Measurements from ENCODE around the gene TMEM119.

The TMEM119 gene

DNA sequence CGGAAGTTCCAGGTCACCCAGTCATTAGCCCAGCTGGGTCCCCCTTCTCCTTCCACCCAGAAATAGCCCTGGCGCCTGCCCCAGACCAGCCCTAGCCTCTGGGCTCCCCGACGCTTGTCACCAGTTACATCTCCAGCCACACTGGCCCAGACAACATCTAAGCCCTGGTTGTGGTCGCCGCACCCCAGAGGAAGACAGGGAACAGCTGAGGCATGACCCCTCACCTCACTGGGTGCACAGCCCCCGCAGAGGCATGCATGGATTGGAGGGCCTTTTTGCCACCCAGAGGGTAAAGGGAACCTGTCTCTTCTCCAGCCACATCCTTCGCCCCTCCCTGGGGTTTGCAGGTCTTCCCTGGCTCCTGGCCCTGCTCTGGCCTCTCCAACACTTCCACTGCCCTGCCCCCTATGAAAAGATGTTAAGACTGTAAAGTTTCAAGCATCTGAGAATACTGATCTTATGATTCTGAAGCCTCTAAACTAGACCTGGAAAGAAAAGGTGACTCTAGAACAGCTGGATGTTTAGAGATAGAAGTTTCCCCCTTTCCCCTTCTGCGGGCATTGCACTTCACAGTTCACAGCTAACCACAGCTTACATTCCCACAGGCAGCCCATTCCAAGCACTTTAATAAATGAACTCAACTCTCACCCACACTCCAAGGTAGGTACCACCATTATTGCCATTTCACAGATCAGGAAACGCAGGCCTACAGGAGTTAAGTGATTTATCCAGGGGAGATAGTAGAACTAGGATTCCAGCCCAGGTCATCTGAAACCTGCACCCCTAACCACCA is 14.7 kb downstream of the TMEM119 start:
- TF ChIP-seq ZFX (IDR thresholded peaks at IDR 0.05) (no peak), CTCF (conservative IDR thresholded peaks at IDR 0.05) (no peak)
- H3K27ac ChIP-seq = no peak overlapping the region

DNA sequence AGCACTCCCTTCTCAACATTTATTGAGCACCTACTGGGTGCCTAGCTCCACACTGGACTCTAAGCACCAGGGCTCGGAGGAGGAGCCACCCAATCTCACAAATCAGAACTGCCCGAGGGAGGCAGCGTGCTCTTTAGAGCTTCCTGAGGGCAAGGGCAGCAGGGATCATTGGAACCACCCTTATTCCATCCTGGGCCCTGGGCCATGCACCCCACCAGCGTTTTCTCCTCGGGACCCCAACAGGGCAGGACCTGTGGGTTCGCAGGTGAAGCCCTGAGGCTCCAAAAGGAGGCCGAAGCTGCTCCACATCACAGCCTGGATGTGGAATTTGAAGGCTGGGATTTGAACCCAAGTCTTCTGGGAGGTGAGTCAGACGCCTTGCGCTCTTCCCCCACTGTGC is 15.4 kb downstream of the TMEM119 start:
- no peak overlapping the region for H3K27ac ChIP-seq
- TF ChIP-seq CTCF (conservative IDR thresholded peaks at IDR 0.05) (no peak), ZFX (IDR thresholded peaks at IDR 0.05) (no peak)

DNA sequence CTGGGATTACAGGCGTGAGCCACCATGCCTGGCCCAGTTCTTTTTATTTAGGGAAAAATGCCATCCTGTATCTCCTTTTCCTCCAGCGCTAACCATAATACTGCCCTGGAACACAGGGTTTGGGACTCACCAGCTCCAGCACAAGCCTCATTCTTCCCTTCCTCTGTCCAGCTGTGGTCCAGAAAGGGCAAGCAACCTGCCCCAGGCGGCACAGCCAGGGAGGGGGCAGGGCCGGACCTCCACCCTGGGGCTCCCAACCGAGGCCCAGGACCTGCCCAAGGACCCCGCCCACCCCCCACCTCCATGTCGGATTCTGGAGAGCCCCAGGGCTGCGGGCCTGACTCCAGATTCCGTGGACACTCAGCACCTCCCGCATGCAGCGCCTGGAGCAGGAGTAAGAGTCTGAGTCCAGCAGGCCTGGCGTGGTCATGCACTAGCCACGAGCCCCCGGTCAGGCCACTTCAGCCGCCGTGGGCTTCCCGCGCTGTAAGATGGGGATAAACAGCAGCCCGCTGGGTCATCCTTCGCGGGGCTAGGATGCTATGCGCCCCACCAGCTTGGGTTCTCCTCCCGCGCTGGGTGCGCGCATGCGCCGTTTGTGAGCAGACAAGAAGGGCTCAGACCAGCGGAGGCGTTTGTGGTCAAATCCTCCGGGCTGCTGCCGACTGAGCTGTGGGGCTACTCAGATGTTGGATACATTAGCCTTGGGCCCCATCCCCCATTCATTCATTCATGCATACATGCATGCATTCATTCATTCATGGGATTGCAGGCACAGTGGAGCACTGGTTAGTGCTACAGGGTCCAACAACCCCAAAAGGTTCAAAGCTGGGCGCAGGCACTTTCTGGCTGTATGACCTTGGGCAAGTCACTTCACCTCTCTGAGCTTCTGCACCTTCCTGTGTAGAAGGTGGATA is 16.3 kb downstream of the TMEM119 start:
- no peak overlapping the region for H3K27ac ChIP-seq
- TF ChIP-seq ZFX (IDR thresholded peaks at IDR 0.05) (no peak), CTCF (conservative IDR thresholded peaks at IDR 0.05) (no peak)

DNA sequence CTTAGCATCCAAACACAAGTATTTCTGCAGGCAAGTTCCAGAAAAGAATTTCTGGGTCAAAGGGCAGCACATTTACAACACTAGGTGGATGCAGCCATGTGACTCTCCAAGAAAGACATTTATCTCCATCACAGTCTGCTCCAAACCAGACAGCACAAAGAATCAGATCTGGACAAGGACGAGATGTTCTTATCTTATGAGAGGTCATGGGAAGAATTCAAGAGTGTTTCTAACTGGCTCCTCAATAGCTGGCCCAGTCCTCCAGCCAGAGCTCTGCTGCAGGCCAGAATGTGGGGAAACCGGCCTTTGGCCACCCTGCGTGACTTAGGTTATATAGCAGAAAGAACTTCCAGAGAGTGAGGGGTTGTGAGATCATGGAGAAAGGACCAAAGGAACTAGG is 17.4 kb downstream of the TMEM119 start:
- TF ChIP-seq CTCF (conservative IDR thresholded peaks at IDR 0.05) (no peak), ZFX (IDR thresholded peaks at IDR 0.05) (no peak)
- no peak overlapping the region for H3K27ac ChIP-seq

DNA sequence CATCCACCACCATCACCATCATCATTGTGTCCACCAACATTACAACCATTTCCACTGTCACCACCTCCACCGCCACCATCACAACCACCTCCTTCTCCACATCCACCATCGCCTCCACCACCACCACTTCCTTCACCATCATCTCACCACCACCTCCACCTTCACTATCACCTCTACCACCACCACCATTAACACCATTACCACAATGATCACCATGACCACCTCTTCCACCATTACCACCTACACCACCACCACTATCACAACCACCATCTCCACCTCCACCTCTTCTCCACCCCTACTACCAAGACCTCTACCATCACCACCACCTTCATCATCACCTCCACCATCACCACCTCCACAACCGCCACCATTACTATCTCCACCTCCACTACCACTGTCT is 19.1 kb downstream of the TMEM119 start:
- H3K27ac ChIP-seq = no peak overlapping the region
- TF ChIP-seq CTCF (conservative IDR thresholded peaks at IDR 0.05) (no peak), ZFX (IDR thresholded peaks at IDR 0.05) (no peak)

GRCh38 chr12:108578264-108578663 is 19.6 kb downstream of the TMEM119 start:
- H3K27ac ChIP-seq = no peak overlapping the region
- TF ChIP-seq CTCF (conservative IDR thresholded peaks at IDR 0.05) (no peak), ZFX (IDR thresholded peaks at IDR 0.05) (no peak)

DNA sequence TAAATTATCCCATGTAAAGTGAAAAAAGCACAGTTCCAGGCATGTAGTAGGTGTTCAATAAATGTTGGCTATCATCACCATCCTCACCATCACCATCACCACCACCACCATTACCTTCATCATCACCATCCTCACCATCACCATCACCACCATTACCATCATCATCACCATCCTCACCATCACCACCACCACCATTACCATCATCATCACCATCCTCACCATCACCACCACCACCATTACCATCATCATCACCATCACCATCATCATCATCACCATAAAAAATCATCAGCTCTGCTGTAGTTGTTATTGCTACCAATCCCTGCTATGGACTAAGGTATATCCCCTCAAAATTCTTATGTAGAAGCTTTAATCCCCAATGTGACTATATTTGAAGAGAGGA is 20.4 kb downstream of the TMEM119 start:
- no peak for TF ChIP-seq CTCF (conservative IDR thresholded peaks at IDR 0.05)
- TF ChIP-seq ZFX (IDR thresholded peaks at IDR 0.05) = no peak
- H3K27ac ChIP-seq = no peak overlapping the region
